HG03354 (cell line): ENCODE data around the gene ATAD3B.
"Not testable (repeated sequence)": the region's sequence is repeated elsewhere in the genome, so short reads cannot be mapped to it uniquely, and the experiment has no call there.

ENCODE experiments used
- ATAC-seq: cut with Tn5 transposase; IDR thresholded peaks from one replicate; pipeline ENCODE4 v1.9.1; 2021; ENCODE audit warnings: mild to moderate bottlenecking; ENCODE audit not compliant: unreplicated experiment, poor library complexity, severe bottlenecking

The ATAD3B gene

DNA sequence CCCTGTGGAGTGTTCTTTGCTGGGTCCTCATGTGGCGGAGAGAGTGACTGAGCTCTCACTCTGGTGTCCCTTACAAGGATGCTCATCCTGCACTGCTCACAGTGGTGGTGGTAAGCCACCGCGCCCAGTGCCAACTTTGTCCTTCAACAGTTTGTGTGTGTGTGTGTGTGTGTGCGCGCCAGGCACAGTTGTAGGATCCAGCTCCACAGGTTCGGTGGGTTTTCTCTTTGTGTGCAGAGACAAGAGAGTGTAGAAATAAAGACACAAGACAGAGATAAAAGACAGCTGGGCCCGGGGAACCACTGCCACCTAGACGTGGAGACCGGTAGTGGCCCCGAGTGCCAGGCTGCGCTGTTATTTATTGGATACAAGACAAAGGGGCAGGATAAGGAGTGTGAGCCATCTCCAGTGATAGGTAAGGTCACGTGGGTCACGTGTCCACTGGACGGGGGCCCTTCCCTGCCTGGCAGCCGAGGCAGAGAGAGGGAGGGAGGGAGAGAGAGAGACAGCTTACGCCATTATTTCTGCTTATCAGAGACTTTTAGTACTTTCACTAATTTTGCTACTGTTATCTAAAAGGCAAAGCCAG is 33.3 kb downstream of the ATAD3B start:
- peak; percentile 35 for ATAC-seq

DNA sequence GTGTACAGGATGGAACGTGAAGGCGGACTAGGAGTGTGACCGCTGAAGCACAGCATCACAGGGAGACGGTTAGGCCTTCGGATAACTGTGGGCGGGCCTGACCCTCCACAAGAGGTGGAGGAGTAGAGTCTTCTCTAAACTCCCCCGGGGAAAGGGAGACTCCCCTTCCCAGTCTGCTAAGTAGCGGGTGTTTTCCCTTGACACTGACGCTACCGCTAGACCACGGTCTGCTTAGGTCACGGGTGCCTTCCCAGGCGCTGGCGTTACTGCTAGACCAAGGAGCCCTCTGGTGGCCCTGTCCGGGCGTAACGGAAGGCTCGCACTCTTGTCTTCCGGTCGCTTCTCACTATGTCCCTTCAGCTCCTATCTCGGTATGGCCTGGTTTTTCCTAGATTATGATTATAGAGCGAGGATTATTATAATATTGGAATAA is 33.8 kb downstream of the ATAD3B start:
- peak; percentile 51 for ATAC-seq

DNA sequence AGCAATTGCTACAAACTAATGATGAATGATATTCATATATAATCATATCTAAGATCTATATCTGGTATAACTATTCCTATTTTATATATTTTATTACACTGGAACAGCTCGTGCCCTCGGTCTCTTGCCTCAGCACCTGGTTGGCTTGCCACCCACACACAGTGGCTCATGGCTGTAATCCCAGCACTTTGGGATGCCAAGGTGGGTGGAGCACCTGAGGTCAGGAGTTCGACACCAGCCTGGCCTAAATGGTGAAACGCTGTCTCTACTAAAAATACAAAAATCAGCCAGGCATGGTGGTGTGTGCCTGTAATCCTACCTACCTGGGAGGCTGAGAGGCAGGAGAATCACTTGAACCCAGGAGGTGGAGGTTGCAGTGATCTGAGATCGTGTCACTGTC is 34.2 kb downstream of the ATAD3B start:
- not testable (repeated sequence) for ATAC-seq

DNA sequence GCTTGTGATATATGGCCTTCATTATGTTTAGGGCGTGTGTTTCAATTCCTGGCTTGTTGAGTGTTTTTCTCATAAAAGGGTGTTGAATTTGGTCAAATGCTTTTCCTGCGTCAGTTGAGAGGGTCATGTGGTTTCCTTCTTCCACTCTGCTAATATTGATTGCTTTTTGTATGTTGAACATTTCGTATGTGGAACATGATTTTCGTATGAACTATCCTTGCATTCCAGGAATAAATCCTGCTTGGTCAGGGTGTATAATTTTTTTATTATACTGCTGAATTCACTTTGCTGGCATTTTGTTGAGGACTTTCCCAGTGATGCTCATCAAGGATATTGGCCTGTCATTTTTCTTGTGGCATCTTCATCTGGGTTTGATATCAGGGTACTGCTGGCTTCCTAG is 35.7 kb downstream of the ATAD3B start:
- ATAC-seq: no peak

DNA sequence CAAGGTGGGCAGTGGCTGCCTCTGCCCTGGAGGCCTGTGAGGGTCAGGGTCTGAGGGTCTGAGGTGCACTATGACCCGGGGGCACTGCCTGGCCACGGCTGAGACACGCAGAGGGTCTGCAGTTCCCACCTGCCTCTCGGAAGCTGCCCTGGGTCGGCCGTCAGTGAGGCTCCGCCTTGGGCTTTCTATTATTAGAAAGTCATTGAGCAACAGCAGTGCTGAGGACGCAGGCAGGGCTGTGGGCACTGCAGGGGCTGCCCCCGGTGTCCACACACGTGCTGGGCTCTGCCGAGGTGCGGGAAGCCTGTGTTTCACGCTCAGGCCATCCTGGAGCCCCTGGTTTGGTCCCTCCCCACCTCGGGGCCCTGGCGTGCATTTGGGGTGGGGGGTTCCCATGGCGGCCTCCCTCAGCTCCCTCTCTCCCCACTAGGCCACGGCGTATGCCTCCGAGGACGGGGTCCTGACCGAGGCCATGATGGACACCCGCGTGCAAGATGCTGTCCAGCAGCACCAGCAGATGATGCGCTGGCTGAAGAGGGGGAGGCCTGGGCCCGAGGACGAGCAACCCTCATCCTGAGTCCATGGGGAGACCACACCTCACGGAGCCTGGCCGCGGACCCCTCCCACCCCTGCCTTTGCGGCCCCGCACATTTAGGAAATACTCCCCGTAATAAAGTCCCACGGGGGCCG is 37.4 kb downstream of the ATAD3B start:
- not testable (repeated sequence) for ATAC-seq

DNA sequence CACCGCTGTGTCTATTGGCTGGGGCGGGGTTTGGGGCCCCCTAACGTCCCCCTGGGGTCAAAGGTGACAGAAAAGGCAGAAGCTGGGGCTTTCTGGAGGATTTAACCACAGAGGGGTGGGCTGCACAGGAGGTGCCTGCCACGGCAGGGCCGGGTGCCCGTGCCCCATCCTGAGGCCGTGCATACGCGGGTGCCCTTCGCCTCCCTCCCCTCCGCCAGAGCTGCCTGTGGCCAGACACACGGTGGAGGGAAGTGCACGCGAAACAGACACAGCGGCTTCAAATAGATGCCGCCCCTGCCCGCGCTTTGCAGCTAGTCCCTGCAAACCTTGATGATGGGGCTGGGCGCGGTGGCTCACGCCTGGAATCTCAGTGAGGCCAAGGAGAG is 37.9 kb downstream of the ATAD3B start:
- ATAC-seq: not testable (repeated sequence)

DNA sequence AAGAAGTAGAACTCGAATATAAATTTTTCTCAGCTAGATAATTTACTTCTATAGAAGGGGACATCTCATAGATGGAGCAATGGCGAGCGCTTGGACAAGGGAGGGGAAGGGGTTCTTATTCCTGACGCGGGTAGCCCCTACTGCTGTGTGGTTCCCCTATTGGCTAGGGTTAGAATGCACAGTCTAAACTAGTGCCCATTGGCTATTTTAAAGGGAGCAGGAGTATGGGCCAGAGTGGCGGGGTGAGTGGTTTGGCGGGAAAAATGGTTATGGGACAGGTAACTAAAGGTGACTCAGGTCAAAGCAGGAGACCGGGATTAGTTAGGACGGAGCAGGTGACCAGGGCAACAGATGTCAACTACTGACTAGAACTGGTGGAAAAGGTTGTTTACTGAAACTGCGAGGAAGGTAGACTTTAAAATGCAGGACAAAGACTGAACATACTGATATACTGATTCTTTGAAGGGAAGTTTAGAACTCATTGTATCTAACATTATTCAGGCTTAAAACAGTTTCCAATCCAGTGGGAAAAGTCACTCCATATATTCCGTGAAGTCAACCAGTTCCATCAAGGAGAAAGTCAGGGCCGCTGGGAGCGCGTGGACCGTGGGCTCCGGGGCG is 39.5 kb downstream of the ATAD3B start:
- no peak for ATAC-seq

DNA sequence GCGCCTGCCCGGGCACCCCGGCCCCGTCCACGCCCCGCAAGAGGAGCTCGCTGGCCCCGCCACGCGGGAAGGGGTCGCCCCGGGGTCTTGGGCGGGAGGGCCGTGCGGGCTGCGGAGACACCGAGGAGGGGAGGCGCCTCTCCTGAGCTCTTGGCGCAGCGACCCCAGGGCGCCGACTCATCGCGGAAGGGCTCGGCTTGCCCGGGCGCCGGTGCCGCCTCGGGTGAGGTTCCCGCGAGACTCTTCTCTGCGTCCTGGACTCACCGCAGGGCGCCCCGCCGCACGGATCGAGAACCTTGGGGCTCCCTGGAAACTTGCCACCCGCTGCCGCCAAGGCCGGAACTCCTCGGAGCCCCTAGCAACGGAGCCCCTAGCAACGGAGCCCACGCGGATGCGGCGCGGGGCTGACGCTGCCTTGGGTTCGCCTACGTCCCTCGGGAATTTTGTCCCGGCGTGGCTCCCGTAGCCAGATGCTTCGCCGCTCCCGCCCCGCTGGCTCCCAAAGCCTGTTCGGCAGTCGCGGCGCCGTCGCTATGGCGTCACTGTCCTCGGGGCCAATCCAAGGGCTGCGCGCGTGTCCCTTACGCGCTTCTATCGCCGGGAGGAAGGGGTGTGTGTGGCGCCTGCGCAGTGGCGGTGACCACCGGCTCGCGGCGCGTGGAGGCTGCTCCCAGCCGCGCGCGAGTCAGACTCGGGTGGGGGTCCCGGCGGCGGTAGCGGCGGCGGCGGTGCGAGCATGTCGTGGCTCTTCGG is 40.1 kb downstream of the ATAD3B start, which contains the start of gene ATAD3A:
ATAD3A (plus strand) TSS at position 630 of the 753 bp plus-strand sequence; CDS start at position 737, 107 bp downstream.
- peak; percentile 87 for ATAC-seq

DNA sequence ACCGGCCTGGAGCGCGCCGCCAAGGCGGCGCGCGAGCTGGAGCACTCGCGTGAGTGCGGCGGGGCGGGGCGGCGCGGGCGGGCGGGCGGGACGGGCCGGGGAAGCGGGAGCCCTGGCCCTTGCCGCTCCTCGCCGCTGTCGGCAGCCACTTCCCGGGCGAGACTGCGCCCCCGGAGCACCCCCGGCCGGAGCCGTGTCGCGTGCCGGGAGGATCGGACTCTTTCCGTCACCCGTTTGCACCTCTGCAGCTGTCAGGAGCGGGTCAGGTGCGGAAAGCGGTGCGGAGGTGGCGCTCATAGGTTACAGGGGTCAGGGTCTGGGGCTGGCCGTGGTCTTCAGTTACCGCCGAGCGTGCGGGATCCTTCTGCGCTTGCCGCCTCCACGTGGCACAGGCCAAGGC is 40.9 kb downstream of the ATAD3B start:
- peak; percentile 21 for ATAC-seq

DNA sequence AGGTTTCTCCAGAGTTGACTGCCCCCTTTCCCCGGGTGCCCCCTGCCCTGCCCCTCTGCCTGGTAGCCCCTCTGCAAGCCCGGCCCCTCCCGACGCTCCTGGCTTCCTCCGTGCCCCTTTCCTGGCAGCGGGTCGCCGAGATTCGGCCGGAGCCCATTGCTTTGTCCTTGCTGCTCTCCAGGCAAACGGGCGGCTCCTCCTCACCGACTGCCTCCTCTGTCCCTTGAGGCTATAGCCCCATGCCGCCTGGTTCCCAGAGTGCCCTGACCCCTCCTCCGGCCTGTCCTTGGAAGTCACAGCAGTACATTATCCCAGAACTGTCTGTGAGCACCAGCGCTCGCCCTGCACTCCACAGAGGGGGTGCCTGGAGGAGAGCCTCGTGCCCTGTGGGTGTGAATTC is 42.1 kb downstream of the ATAD3B start:
- not testable (repeated sequence) for ATAC-seq

DNA sequence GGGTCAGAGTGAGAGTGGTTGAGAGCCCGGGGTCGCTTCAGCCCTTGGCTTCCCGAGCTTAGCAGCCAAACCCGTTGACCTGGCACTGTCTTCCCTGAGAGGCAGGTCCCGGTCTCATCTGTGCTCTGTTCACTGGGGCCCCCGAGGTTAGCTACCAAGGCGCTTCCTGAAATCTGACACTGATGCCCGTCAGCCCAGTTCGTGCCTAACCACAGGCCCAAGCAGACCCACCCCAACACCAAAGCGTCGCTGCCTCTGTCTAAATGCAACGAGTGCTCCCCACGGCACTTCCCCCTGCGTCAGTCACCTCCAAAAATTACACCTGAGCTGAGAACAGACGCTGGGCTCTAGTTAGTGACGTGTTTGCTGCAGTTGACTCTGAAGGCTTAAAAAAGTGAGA is 42.8 kb downstream of the ATAD3B start:
- not testable (repeated sequence) for ATAC-seq

DNA sequence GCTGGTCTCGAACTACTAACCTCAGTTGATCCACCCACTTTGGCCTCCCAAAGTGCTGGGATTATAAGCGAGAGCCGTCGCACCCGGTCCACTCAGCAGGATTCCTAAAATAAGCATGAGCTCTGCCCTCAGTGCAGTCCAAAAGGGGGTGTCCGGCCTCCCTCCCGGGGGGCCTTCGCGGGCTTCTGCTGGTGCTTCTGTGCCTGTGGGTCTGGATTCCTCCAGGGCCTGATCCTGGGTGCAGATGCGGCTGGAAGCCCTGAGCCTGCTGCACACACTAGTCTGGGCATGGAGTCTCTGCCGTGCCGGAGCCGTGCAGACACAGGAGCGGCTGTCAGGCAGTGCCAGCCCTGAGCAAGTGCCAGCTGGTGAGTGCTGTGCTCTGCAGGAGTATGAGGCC is 45.4 kb downstream of the ATAD3B start:
- ATAC-seq: not testable (repeated sequence)

DNA sequence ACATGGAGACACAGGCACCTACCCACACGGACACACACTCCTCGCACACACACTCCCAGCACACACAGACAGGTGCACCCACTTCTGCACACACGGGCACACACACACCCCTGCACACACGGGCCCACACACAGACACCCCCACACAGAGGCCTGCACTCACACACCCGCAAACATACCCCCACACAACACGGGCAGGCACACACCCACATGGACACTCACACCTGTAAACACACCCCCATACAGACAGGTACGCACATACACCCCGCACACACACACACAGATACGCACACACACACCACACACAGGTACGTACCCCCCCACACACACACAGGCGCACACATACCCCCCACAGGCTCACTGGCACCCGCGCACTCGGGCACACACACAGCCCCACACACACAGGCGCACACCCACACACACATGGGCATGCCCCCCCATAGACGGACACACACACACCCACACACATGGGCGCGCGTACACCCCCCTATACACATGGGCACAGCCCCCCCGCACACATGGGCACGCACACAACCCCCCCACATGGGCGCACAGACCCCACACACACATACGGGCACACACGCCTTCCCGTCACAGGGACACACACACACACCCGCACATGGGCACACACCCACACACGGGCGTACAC is 46.5 kb downstream of the ATAD3B start:
- no peak for ATAC-seq

DNA sequence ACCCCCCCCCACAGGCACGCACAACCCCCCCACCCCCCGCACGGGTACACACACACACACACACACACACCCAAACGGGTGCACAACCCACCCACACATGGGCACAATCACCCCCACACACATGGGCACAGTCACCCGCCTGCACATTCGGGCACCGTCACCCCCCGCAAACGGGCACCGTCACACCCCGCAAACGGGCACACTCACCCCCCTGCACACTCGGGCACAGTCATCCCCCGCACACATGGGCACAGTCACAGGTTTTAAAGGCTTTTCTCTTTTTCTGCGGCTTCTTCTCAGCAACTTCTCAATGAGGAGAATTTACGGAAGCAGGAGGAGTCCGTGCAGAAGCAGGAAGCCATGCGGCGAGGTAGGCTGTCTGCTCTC is 47.0 kb downstream of the ATAD3B start:
- ATAC-seq: not testable (repeated sequence)

DNA sequence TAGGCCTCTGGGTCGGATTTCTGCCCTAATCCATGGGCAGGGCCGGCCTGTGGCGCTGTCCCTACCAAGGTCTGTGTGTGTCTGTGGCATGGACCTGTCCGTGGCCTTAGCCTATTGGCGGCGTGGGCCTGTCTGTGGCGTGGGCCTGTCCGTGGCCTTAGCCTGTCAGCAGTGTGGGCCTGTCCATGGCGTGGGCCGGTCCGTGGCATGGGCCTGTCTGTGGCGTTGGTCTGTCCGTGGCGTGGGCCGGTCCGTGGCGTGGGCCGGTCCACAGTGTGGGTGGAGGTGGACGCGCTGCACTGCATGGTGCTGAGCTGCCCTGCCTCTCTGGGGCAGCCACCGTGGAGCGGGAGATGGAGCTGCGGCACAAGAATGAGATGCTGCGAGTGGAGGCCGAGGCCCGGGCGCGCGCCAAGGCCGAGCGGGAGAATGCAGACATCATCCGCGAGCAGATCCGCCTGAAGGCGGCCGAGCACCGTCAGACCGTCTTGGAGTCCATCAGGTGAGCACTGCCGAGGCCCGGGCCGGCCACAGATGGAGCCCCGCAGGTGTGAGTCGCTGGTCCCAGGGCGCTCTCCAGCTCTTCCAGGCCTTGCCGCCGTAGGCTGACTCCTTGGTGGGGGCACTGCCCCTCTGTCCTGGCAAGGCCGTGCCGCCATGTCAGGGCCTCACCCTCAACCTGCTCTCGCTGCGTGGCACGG is 48.4 kb downstream of the ATAD3B start:
- not testable (repeated sequence) for ATAC-seq

DNA sequence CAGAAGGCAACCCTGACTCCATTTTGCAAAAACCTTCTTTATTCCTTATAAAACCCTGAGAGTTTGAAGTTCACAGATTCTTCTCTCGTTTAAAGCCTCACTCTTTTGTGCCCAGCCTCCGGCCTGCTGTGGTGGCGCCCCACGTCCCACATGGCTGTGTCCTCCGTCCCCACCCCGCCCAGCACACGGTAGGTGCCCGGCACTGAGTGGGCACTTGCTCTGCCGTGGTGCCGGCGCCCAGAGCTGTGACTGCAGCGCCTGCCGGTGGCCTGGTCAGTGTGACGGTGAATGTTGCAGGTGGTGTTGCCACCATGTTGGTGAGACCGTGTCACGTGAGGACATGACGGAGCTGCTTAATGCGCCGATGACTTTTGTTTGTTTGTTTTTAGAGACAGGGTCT is 49.8 kb downstream of the ATAD3B start:
- ATAC-seq: no peak

DNA sequence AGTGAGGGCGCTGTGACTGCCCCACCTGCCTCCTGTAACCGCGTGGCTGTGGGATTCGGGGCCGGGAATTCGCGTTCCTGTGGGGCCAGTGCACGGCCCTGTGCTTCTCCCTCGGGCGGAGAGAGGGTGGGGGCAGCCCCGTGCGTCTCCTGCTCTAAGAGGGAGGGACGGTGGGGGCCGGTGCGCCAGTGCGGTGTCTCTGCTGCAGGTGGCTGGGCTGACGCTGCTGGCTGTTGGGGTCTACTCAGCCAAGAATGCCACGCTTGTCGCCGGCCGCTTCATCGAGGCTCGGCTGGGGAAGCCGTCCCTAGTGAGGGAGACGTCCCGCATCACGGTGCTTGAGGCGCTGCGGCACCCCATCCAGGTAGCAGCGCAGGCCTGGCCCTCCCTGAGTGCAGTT is 51.0 kb downstream of the ATAD3B start:
- not testable (repeated sequence) for ATAC-seq

DNA sequence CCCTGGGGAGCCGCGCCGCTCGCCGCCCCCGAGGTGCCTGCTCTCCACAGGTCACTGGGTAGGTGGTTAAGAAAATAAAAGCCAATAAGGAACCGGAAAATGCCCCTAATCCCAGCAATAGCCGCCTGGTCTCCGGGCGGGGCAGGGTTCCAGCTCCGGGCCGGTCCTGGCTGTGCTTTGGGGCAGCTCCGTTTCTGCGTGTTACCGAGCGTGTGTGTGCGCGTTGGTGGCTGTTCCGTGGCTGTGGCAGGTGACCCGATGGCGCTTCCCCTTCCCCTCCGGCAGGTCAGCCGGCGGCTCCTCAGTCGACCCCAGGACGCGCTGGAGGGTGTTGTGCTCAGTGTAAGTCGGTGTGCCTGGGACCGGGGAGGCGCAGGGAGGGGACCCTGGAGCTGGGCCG is 51.7 kb downstream of the ATAD3B start:
- ATAC-seq: not testable (repeated sequence)

DNA sequence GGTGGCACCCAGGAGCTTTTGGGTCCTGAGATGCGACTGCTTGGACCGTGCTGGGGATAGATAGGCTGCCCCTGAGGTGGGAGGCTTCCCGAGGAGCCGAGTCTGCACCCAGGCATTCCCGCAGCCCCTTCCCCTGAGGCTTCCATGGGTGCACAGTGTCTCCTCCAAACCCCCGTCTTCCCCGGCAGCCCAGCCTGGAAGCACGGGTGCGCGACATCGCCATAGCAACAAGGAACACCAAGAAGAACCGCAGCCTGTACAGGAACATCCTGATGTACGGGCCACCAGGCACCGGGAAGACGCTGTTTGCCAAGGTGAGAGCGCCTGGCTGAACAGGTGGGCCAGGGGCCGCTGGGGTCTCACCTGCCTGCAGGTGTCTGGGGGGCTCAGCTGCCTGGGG is 52.1 kb downstream of the ATAD3B start:
- ATAC-seq: not testable (repeated sequence)
